Measurements from ENCODE around the gene ADNP2.
"Not testable (repeated sequence)": the region's sequence is repeated elsewhere in the genome, so short reads cannot be mapped to it uniquely, and the experiment has no call there.

DNA sequence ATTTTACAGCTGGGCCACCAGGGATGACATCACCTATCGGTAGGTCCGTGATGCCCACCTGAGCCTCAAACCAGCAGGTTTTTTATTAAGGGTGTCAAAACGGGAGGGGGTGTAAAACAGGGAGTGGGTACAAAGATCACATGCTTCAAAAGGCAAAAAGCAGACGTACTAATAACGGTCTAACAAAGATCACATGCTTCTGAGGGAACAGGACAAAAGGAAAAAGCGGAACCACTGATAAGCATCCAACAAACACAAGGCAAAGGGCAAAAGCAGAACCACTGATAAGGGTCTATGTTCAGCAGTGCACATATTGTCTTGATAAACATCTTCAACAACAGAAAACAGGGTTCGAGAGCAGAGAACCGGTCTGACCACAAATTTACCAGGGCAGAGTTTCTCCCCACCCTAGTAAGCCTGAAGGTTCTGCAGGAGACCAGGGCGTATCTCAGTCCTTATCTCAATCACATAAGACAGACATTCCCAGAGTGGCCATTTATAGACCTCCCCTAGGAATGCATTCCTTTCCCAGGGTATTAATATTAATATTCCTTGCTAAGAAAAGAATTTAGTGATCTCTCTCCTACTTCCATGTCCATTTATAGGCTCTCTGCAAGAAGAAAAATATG lies 55.8 kb downstream of the ADNP2 start:
- TF ChIP-seq SPI1 (IDR thresholded peaks at IDR 0.05; ENCODE audit: borderline replicate concordance, low read depth) (peak; percentile 75), POLR2AphosphoS5 (IDR thresholded peaks at IDR 0.05; ENCODE audit: low read depth) (peak; percentile 69)
- TF ChIP-seq, protein P1, sequence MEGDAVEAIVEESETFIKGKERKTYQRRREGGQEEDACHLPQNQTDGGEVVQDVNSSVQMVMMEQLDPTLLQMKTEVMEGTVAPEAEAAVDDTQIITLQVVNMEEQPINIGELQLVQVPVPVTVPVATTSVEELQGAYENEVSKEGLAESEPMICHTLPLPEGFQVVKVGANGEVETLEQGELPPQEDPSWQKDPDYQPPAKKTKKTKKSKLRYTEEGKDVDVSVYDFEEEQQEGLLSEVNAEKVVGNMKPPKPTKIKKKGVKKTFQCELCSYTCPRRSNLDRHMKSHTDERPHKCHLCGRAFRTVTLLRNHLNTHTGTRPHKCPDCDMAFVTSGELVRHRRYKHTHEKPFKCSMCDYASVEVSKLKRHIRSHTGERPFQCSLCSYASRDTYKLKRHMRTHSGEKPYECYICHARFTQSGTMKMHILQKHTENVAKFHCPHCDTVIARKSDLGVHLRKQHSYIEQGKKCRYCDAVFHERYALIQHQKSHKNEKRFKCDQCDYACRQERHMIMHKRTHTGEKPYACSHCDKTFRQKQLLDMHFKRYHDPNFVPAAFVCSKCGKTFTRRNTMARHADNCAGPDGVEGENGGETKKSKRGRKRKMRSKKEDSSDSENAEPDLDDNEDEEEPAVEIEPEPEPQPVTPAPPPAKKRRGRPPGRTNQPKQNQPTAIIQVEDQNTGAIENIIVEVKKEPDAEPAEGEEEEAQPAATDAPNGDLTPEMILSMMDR (IDR thresholded peaks at IDR 0.05; ENCODE audit: insufficient read depth, low read length) = not testable (repeated sequence)
- TF ChIP-seq, protein P2, sequence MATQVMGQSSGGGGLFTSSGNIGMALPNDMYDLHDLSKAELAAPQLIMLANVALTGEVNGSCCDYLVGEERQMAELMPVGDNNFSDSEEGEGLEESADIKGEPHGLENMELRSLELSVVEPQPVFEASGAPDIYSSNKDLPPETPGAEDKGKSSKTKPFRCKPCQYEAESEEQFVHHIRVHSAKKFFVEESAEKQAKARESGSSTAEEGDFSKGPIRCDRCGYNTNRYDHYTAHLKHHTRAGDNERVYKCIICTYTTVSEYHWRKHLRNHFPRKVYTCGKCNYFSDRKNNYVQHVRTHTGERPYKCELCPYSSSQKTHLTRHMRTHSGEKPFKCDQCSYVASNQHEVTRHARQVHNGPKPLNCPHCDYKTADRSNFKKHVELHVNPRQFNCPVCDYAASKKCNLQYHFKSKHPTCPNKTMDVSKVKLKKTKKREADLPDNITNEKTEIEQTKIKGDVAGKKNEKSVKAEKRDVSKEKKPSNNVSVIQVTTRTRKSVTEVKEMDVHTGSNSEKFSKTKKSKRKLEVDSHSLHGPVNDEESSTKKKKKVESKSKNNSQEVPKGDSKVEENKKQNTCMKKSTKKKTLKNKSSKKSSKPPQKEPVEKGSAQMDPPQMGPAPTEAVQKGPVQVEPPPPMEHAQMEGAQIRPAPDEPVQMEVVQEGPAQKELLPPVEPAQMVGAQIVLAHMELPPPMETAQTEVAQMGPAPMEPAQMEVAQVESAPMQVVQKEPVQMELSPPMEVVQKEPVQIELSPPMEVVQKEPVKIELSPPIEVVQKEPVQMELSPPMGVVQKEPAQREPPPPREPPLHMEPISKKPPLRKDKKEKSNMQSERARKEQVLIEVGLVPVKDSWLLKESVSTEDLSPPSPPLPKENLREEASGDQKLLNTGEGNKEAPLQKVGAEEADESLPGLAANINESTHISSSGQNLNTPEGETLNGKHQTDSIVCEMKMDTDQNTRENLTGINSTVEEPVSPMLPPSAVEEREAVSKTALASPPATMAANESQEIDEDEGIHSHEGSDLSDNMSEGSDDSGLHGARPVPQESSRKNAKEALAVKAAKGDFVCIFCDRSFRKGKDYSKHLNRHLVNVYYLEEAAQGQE (IDR thresholded peaks at IDR 0.05; ENCODE audit: insufficient replicate concordance, low read depth) = not testable (repeated sequence)
